ENCODE measurements around the gene C1orf116.
"Not testable (repeated sequence)": the region's sequence is repeated elsewhere in the genome, so short reads cannot be mapped to it uniquely, and the experiment has no call there.

Gene C1orf116

DNA sequence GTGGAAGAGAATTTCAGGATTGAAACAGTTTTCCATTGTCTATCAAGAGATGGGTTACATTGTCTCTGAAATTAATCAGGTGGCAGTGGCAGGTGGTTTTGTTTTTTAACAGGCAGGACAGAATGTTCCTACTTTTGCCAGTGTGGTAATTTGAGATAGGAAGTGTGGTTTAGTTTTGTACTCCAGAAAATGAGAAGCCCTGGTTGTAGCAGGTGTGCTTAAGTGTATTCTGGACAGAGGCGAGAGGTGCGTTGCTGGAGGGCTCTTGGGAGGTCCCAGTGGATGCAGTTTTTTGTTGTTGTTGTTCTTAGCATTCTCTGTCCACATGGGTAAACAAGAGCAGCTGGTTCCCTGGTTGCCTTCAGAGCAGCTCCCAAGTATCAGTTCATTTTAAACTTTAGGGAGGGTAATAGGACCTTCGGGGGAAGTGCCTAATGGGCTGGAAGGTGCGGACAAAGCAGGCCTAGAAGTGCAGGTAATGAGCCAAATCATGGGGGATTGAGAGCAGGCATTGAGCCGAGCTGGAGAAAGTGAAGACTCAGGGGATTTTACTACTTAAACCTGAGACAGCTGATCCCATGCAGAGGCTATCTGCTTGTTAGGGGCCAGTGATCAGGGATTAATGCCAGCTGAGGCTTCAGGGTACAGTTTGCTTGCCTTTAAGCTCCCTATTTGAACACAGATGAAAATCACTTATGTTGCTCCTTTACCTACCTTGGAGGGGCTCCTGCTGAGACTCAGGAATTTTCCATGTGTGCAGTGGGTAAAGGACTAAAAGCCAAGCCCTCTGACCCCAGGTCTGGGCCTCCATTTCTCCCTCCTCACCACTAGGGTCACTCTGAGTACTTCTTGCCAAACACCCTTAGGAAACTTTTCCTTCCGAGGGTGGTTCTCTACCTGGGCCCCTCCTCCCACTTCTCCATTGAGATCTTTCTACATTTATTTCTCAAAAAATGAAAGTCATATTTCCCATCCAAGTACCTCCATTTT lies 26.6 kb upstream of the C1orf116 start:
- DNase-seq: no peak

DNA sequence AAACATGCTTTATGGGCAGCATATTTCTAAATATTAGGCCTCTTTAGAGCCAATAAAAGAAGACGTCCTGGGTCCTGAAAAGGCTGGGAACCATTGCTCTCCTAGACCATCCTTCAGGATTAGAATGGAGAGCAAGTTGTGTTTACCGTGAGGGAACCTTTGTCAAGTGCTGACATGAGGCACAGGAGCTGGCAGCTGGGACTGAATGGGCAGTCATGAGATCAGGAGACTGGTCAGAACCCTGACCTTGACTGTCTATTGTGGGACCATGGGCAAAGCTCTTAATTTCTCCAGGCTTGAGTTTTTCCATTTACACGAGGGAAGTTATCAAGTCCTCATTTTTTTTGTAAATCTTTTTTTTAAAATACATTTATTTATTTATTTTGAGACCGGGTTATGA lies 25.7 kb upstream of the C1orf116 start:
- DNase-seq: no peak

DNA sequence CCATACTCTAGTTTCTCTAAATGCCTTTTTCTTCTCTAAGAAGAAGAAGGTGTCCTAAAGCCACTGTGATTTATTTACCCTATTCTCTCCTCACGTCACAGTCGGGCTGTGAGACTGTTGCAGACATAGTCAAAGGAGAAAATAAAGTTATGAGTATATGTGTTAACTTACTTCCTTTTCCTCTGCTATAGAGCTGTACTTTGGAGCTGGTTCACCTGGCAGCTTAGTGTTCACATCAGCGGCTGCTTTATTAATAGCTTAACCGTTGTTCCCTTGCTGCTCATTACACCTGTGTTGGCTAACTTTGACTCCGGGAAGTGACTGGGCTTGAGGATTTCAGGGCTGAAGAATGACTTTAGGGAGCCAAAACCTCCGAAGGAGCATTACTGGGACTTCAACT lies 24.1 kb upstream of the C1orf116 start:
- no peak for DNase-seq

- DNase-seq: no peak
Measured at GRCh38 chr1:207055386-207056001, 22.9 kb upstream of the C1orf116 start.

DNA sequence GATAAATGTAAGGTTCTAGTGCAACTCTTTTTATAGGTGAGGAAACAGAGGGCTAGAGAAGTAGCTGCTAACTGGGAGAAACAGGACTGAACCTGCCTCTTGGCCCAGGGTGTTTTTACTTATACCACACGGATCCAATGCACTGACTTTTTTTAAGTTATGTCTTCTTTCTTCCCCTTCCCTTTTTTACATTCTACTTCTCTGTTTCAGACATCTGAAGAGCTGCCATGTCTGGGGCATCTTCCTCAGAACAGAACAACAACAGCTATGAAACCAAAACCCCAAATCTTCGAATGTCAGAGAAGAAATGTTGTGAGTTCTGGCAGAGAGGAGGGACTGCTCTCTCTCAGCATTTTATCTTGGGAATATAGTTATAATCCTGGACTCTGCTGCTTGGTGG lies 21.9 kb upstream of the C1orf116 start:
- no peak for DNase-seq

- peak; percentile 91 to 96 (median 94) for DNase-seq
Measured at GRCh38 chr1:207052911-207053769, 20.6 kb upstream of the C1orf116 start, which contains the start of gene PFKFB2. Gene PFKFB2 (plus strand): TSS chr1:207053275. CDS start chr1:207054718, 1,443 bp downstream.

DNA sequence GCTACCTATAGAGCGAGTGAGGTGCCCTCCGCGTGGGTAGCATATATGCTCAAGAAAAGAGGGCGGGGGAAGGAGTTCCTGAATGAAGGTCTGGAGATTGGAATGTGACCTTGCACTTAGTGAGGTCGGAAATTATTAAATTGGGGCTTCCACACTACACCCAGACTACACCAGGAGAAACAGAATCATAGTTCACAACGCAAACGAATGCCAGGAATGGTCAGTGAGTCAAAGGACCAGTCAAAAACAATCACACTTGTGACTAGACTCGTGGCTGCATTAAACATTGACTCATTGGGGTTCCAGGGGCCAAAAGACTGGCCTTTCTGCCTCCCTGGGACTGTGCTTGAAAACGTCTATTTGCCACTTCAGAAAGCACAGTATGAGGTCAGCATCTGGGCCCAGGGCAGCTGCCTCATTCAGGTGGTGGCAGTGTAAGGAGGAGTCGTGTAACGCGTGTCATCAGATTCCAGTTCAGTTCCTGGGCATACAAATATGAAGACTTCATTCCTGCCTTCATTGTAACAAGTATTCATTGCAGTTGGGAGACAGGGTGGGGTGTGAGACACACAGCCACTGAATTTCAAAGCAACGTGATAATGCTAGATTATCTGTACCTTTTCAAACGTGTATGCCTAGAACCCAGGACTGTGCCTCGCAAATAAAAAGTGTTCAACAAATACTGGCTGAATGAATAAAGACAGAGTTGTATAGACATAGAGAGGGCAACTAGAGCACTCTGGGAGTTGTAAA lies 18.8 kb upstream of the C1orf116 start, which contains the start of gene YOD1:
YOD1 (minus strand) TSS at position 18 of the 753 bp plus-strand sequence. CDS start 178 bp downstream, outside the sequence.
- DNase-seq: peak in 1 of 6 experiments; percentile 26

- peak; percentile 68 to 88 (median 84) for DNase-seq
Measured at GRCh38 chr1:207050480-207051190, 18.1 kb upstream of the C1orf116 start.

- peak in 5 of 6 experiments; percentile 19 to 67 (median 53) for DNase-seq
Measured at GRCh38 chr1:207049974-207050391, 17.4 kb upstream of the C1orf116 start.

DNA sequence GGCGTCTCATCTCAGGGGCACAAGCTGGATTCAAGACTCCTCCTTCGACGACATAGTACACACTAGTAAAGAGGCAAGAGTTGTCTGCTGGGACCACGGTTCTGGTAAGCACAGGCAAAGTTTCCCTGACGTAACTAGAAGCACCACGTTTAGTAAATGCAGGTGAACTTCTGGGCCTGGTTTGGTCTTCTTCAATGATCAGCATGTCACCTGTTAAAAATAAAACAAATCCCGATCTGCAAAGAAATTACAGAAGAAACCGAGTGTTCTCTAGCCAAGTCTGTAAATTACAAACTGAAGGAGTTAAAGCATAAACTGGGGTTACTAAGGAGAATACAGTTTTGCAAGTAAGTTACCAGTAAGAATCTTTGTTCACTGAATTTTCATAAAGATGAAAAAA lies 17.0 kb upstream of the C1orf116 start:
- no peak for DNase-seq

- no peak for DNase-seq
Measured at GRCh38 chr1:207049054-207049453, 16.5 kb upstream of the C1orf116 start.

DNA sequence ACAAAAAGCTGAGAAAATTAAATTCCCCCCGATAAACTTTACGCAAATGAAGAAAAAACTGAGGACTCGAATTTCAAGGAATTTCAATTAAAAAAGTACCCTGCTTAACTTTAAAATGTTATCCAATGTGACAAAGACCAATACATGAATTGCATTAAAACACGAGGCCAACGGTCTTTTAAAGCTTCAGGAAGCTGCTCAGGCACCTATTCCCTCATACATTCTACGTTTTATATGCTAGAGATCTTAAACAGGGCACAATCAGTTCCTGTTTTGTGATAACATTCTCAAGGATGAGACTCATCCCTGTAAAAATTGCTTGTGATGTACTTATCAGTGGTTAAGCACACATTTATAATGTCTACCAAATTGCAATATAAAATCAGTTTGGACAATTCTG lies 15.5 kb upstream of the C1orf116 start:
- DNase-seq: no peak

- DNase-seq: no peak
Measured at GRCh38 chr1:207047505-207047904, 14.9 kb upstream of the C1orf116 start.

GRCh38 chr1:207045453-207045852 lies 12.9 kb upstream of the C1orf116 start:
- DNase-seq: no peak

- not testable (repeated sequence) for DNase-seq
Measured at GRCh38 chr1:207041397-207041796, 8.8 kb upstream of the C1orf116 start.

- no peak for DNase-seq
Measured at GRCh38 chr1:207040181-207040533, 7.6 kb upstream of the C1orf116 start.

GRCh38 chr1:207039380-207040180 lies 7.0 kb upstream of the C1orf116 start:
- no peak for DNase-seq

GRCh38 chr1:207036865-207037264 lies 4.3 kb upstream of the C1orf116 start:
- DNase-seq: no peak

DNA sequence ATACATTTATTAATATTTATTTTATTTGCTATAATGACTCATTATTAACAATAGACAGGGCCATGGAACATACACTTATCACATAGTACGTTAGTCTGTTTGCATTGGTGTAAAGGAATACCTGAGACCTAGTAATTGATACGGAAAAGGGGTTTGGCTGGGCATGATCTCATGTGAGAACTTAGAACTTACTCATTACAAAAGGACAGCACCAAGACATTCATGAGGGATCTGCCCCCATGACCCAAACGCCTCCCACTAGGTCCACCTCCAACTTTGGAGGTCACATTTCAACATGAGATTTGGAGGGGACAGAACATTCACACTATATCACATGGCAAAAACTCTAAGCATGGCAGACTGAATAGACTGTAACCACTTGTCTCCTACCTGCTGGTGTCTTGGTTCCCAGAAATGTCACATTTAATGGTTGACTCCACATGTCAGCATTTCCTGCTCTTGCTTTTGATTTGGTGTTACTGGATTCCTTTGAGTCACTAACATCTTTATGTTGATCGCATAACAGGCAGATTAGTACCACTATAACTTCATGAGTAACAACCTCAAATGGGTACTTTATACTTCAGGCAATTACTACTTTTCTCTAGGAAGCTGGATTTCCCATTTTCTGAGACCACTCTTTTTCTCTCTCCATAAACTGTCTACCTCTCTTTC lies 3.5 kb upstream of the C1orf116 start:
- no peak for DNase-seq

- no peak for DNase-seq
Measured at GRCh38 chr1:207034998-207035397, 2.4 kb upstream of the C1orf116 start.

Data from stimulated activated naive CD4-positive, alpha-beta T cell (primary cell).